ENCODE data around the gene CTPS1. TPM values are rescaled to one million over a fixed set of nuclear protein-coding genes. Genes with fewer than 3 reads are reported as not detected.

Gene CTPS1
- polyA plus RNA-seq, 1 donor, result 33.0 TPM

DNA sequence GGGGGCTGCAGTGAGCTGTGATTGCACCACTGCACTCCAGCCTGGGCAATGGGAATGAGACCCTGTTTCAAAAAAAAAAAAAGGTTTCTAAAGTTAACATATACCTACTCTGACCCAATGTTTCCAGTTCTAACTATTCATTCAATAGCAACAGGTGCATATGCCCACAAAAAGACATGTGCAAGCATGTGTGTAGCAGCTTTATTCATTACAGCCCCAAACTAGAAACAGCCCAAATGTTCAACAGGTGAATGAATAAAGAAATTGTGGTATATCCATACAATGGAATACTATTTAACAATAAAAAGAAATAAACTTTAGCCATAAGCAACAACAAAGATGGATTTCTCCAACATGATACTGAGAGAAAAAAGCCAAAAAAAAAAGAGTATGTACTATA lies 21.3 kb upstream of the CTPS1 start:
- no peak for DNase-seq

DNA sequence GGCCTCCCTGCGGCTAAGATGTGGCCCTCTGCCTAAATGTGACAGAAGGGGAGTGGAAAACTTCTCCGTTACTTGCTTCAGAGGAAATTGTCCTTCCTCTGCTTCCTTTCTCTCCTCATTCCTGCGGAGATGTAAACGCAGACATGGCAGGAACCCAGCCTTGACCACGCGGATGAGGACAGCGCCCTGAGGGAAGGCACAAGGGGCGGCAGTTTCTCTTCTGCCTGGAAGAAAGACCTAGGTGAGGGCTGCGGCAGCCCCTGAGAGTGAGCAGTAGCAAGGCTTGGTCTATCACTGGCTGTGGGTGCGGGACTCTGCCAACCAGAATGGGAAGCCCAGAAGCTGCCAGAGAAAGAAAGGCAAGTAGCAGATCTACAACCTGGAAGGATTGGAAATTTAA lies 14.0 kb upstream of the CTPS1 start:
- no peak for DNase-seq

DNA sequence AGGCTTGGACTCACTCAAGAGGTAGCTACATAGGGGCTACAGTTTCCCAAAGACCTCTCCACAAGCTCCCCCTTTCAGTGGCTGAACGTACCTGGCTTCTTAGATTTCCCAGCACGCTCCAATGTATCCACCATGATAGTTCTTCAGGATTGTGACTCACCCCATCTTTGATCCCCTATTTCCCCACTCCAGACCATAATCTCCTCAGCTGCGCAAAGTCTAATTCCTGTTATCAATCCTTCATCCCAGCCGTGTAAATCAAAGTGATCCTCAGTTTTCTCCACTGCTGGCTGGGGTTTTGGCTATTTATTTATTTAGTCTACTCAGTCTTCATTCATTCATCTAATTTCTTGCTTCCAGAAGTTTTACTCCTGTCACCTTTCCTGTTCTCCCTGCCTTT lies 13.1 kb upstream of the CTPS1 start:
- DNase-seq, result no peak

DNA sequence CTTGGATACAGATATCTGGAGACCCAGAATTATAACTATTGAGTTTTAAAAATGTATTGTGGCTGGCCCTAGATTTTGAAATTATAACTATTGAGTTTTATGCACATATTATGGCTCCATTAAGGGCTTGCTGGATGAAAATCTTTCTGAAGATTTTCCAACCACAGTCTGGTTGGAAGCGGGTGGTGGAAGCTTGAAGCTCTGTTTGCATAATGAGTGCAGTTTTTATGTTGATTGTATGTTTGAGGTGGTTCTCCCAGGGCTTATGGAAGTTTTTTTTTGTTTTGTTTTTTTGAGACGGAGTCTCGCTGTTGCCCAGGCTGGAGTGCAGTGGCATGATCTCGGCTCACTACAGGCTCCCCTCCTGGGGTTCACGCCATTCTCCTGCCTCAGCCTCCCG lies 10.1 kb upstream of the CTPS1 start:
- no peak for DNase-seq

DNA sequence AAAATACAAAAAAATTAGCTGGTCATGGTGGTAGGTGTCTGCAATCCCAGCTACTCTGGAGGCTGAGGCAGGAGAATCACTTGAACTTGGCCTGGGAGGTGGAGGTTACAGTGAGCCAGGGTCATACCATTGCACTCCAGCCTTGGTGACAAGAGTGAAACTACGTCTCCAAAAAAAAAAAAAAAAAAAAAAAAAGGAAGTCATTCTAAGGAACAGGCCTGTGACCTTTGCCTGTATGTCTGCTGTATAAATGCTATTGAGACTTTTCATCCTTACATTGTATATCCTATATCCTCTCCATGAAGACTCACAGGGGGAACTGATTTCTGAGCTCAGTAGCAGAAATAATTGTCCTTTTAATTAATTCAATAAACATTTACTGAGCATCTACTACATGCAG lies 7.5 kb upstream of the CTPS1 start:
- no peak for DNase-seq

DNA sequence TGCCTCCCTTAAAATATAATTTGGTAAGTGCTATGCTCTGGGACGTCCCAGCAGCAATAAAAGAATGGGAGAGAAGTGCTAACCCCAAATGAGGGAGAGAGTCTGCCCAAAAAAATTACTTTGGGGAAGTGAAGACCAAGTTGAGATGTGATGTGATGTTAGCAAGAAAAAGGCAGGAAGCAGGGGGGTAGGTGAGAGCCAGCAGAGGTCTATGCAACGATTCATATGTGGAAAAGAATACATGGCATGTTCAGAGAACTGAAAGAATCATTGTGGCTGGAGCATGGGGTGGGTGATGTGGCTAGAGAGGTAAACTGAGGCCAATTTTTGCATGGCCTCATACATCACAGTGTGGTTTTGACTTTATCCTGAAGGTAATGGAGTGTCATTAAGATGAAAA lies 5.6 kb upstream of the CTPS1 start:
- DNase-seq, result no peak

DNA sequence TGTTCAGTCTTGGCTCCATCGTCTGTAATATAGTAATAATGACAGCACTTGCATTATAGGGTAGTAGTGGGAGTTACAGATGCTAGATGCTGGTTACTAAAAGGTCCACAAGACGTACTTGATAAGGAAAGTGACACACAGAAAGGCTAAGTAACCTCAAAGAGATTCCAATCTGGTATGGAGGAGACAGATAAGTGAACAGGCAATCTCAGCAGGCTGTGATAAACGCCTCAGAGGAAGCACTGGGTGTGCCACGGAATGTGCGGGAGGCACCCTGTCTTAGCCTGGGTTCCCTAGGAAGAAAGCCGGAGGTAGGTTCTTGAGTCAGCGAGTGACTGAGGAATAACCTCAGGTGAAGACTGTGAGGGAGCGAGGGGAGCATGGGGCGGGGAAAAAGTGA lies 4.6 kb upstream of the CTPS1 start:
- DNase-seq, result no peak

DNA sequence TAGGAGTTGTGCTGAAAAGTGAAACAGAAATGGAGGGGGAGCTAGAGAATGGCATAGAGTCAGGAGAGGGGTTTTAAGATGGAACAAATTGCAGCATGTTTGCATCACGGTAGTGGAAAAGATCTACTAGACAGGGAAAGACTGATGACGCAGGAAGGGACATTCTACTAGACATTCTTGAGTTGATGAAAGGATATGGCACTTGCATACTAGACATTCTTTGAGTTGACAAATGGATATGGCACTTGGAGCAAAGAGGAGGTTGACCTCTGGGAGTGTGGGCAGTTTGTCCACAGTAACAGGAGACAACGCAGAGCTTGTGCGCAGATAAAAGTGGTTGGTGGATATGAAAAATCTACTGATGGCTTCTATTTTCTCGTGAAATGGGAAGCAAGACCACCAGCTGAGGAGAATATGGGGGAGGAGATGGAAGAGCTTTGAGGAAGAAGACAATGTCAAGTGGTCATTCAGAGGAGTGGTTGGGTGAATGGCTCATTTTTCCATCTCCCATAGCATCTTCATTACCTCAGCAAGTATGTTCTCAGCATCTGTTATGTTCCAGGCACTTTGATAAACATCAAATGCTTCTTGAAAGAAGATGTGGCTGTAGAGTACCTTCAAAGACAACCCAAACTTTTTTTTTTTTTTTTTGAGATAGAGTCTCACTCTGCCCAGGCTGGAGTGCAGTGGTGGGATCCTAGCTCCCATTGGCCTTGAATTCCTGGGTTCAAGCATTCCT lies 2.4 kb upstream of the CTPS1 start:
- no peak for DNase-seq

DNA sequence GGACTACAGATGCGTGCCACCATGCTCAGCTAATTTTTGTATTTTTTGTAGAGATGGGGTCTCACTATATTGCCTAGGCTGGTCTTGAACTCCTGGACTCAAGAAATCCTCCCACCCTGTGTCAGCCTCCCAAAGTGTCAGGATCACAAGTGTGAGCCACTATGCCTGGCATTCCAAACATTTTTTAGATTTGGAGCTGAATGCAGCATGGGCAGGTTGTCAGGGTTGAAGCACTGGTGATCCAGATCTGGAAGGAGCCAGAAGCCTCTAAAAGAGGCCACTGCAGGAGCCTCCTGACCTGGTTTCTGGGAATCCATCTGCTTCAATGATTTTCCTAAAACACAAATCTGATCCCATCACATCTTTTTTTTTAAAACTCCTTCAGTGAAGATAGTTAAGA lies 1.8 kb upstream of the CTPS1 start:
- DNase-seq, result no peak

DNA sequence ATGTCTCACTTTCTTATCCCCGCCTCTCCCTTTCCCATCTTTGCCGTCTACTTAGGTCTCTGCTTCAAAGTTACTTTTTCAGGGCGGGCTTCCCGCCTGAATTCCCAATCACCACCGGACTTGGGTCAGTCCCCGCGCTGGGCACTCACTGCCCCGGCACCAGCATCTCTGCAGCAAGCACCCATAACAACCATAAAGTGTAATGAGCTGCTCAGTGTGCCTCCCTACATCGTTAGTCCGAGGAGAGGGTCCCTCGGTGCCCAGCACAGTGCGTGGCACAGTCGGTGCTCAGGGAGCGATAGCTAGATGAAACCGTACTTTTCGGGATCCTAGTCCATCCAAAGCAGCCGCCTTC lies 633 bp upstream of the CTPS1 start:
- DNase-seq, result no peak

DNA sequence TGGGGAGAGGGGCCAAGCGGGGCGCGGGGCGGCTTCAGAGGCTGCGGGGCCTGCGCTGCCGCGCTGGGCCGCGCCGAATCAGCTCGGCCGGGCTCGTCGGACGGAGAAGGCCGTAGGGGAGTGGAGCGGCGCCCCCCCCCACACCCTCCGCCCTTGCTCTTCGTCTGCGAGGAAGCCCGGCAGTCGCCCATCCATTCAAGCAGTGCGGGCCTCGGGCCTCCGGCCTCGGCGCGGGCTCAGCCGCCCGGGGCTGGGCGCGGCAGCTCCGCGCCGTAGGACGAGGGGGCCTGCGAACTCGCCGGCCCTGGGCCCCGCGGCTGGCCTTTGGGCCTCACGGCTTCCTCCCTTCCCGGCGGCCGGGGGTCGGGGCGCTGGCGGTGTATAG lies 564 bp downstream of the CTPS1 start:
- no peak for DNase-seq

DNA sequence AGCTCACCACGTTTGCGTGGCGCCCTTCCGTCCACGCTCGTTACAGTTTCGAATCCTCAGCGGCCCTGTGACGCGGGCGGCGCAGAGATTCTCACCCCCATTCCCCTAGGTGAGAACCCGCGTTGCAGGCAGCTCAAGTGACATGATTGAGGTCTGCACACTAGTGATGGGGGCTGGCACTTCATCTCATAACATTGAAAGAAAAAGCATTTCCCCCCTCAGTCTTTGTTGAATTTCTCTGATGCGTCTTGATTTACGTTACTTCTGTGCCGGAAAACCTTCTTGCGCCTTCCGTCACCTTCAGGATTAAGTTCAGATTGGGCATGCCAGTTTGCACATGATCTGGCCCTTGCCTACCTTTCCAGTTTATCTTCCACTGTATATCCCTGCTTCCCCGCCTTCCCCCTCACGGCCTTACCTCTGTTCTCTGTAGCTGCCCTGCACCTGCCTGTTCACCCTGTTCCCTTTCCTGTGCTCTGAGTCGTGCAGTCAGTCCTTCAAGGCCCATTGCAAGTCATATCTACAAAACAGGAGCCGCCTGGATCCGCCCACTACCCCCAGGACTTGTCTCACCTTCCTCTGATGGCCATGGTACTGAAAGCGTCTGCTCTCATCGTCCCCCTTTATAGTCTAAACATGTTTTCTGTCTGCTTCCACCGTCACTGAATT lies 1.1 kb downstream of the CTPS1 start:
- DNase-seq, result no peak

DNA sequence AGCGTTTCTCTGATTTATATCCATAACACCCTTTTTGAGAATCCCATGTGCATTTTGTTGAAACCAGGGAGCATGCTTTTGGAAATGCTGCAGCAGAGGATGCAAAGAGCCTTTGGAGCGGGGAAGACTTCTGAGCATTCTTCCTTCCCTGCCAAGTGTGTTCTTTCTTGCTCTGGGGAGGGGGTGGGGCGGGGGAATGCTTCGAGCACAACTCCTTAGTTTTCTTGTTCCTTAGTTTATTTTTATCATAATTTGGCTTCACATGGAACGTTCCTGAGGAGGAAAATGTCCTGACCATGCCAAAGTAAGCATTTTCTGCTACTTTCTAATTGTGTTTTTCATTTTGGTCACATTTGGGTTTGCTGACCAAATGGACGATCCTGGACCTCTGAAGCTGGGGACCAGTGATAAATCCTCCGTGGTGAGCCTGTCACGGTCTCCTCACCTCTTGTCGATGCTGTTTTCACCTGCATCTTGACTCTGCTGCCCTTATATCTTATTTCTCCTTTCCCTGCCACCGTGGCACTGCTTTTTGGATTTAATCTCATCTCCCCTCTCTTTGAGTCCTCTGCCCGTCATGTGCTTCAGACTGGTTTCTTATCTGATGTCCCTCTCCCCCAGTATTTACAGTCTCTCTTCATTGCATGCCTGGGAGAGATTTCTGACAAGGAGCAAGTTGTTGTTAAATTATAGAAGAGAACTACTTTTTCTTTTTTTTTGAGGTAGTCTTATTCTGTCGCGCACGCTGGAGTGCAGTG lies 2.4 kb downstream of the CTPS1 start:
- no peak for DNase-seq

DNA sequence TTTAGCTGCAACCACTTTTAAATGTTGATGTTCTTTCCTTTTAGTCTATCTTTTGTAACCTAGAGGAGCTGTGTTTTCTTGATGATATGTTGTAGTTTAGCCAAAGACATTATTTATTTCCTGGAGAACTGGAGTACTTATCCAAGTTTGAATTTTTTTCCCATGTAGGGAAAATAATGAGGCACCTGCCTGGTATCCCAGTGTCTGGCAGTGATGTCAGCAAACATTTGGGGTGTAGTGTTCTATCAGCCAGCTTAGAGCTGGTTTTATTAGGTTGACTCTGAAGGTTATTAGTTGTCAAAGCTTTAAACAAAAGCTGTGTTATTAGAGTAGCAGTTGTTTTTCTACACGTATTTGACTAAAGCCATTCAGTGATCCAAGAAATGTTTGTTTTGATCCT lies 3.2 kb downstream of the CTPS1 start:
- DNase-seq, result no peak

DNA sequence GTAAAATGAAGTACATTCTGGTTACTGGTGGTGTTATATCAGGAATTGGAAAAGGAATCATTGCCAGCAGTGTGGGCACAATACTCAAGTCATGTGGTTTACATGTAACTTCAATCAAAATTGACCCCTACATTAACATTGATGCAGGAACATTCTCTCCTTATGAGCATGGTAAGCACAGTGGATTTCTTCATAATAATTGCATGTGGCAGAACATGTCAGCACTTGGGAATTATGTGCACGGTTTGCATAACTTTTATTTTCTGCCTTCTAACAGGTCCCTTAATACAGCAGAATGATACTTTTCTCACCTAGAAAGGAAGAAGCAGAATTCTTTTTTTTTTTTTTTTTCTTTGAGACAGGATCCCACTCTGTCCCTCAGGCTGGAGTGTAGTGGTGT lies 3.8 kb downstream of the CTPS1 start:
- DNase-seq, result no peak

DNA sequence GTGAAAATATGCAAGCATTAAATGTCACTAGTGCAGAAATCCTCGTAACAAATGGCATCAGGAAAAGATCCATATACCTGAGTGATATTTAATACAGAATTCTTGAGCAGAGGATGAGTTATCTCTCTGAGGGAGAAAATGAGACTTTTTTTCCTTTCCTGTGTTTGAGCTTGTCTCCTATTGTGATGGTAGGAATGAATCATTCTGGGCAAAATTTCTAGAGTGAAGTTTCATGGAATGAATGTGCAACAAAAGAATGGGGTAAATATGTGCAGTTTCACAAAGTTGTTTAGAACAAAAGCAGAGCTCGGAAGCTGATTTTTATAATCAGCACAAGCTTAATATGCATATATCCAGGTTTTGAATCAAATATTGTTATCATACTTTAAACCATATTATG lies 4.6 kb downstream of the CTPS1 start:
- DNase-seq, result no peak

DNA sequence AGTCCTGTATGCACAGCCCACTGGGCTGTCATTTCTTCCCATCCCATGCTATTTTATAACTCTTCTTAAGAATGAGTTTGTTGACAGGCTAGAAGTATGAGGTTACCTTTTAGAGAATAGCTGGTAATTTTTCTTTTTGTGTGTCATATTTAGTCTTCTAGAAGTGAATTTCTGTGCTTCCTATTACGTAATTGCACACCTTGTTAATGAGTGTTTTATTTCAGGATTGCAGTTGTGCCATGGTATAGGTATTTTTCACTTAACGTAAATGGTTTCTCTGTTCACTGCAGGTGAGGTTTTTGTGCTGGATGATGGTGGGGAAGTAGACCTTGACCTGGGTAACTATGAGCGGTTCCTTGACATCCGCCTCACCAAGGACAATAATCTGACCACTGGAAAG lies 5.0 kb downstream of the CTPS1 start:
- no peak for DNase-seq

DNA sequence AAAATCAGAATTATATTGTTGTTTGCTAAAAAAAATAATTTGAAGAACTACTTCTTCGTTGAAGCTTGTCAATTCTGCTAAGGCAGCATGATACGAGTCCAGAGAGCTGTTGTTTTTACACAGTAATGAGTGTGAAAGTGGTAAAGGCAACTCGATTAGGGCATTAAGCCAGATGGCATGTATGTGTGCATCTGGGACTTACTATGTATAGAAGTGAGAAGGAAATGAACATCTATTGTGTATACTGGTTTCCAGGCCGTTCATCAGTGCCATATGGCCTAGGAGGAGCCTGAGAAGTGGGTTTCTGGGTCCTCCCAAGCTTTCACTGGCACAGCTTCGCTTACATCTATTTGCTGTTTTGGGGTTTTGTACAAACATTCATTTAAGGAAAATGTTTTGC lies 5.7 kb downstream of the CTPS1 start:
- DNase-seq, result no peak

DNA sequence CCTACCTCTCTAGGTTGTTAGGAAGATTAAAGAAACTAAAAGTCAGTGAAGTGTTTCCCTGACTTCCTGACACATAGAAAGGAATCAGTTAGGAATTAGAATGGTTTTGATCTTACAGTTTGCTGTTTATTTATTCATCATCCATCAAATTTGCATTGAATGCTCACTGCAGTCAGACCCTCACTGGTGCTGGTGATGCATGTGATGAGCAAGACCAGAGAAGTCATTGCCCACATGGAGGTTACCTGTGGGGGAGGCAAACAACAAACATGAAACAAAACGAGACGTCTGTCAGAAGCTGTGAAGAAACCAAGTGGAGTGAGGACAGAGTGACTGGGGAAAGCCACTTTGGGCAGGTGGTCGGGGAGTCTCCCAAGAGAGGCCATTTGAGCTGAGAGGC lies 6.4 kb downstream of the CTPS1 start:
- no peak for DNase-seq

DNA sequence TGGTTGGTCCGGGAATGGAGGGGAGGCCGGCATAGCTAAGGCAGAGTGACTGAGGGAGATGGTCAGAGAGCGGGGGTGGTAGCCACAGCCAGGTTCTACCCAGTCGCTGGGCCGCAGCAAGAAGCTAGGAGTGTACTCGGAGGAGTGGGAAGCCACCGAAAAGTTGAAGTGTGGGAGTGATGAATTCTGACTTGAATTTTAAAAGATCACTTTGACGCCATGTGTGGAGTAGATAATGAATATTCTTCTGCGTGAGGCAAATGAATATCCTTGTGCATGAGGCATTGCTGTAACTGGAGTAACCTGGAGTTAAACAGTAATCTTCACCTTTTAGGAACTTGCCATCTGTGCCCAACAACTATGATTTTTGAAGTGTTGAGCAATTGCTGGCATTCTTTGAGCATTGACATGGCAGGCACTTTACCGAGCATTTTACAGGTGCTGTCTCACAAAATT lies 6.9 kb downstream of the CTPS1 start:
- no peak for DNase-seq

DNA sequence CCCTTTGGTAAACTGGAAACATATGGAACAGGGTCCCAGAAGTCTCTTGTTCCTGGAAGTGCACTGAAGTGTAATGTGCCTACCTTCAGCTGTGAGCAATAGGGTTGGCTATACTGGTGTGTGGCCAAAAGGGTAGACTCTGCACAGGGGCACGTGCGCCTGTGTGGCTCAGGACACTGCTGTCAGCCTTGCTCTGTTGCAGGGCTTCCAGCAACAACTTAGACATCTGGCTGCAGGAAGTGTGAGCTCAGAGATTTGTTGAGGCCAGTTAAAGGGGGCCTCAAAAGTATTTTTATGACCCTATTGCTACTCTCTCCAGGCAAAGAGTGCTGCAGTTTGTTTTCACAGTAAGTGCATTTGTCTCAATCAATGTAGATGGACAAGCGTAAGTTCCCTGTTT lies 7.5 kb downstream of the CTPS1 start:
- no peak for DNase-seq

DNA sequence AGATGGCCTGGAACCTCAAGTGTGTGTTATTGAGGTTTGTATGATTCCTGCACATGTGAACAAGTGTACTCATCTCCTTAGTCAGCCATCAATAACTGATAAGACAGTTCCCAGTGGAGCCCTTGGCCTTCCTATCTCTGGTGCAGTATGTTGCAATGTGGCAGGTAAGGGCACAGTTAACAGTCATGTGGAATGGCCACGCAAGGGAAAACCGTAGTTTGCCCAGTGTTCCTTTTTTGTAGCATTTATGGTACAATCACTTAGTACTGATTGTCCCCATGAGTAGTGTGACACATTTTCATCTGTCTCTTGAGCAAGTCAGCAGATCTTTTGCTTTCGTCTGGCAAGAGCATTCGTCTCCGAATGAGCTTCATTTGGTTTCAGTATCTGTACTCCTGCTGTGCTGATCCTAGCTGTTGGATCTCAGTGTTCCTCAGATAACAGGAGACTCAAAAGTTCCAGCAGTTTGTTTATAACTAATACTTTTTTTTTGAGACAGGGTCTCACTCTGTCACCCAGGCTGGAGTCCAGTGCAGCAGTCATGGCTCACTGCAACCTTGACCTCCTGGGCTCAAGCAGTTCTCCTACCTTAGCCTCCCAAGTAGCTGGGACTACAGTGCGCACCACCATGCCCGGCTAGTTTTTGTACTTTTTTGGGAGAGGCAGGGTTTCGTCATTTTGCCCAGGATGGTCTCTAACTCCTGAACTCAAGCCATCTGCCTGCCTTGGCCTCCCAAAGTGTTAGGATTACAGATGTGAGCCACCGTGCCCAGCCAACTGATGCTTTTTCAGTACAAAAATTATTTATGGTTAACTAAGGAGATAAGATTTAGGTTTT lies 8.2 kb downstream of the CTPS1 start:
- no peak for DNase-seq

DNA sequence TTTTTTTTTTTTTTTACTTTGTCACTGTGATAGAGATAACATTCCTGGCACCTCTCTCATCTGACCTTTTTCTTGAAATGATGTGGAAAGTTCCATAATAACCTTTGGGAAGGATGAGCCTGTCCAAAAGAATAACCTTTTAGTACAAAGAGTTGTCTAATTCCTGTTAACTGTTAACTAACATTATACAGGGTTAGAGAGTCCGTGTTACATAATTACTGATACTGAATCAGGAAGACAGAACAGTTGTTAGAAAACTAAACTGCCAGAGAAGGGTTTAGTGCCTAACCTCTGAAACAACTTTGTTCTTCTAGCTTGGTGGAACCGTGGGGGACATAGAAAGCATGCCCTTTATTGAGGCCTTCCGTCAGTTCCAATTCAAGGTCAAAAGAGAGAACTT lies 8.8 kb downstream of the CTPS1 start:
- no peak for DNase-seq
